ENCODE measurements around the gene TCP11L1.
"Not testable (repeated sequence)": the region's sequence is repeated elsewhere in the genome, so short reads cannot be mapped to it uniquely, and the experiment has no call there.

TCP11L1 gene

GRCh38 chr11:33039274-33040032 is at the start of gene TCP11L1:
Gene TCP11L1 (plus strand): TSS chr11:33039572. CDS start chr11:33043774, 4,202 bp downstream.
- peak; percentile 87 for DNase-seq

GRCh38 chr11:32990481-32990880 is 48.9 kb upstream of the TCP11L1 start:
- DNase-seq: no peak

- no peak for DNase-seq
Observed at GRCh38 chr11:32991427-32991826, 47.9 kb upstream of the TCP11L1 start.

GRCh38 chr11:32991898-32992297 is 47.5 kb upstream of the TCP11L1 start:
- DNase-seq: no peak

- peak; percentile 32 for DNase-seq
Observed at GRCh38 chr11:33000181-33000580, 39.2 kb upstream of the TCP11L1 start.

- no peak for DNase-seq
Observed at GRCh38 chr11:33001281-33001680, 38.1 kb upstream of the TCP11L1 start.

- no peak for DNase-seq
Observed at GRCh38 chr11:33001751-33002542, 37.4 kb upstream of the TCP11L1 start.

- no peak for DNase-seq
Observed at GRCh38 chr11:33005175-33005574, 34.2 kb upstream of the TCP11L1 start.

- DNase-seq: no peak
Observed at GRCh38 chr11:33006010-33006409, 33.4 kb upstream of the TCP11L1 start.

GRCh38 chr11:33013755-33014154 is 25.6 kb upstream of the TCP11L1 start:
- DNase-seq: no peak

- peak; percentile 69 for DNase-seq
Observed at GRCh38 chr11:33015621-33016551, 23.5 kb upstream of the TCP11L1 start, which contains the start of gene DEPDC7. Gene DEPDC7 (plus strand): TSS chr11:33015878. CDS start chr11:33015956, 78 bp downstream.

GRCh38 chr11:33016654-33017053 is 22.7 kb upstream of the TCP11L1 start:
- DNase-seq: no peak

GRCh38 chr11:33017478-33017877 is 21.9 kb upstream of the TCP11L1 start:
- DNase-seq: no peak

- DNase-seq: no peak
Observed at GRCh38 chr11:33017965-33018364, 21.4 kb upstream of the TCP11L1 start.

GRCh38 chr11:33018840-33019239 is 20.5 kb upstream of the TCP11L1 start:
- no peak for DNase-seq

GRCh38 chr11:33021501-33021900 is 17.9 kb upstream of the TCP11L1 start:
- no peak for DNase-seq

- no peak for DNase-seq
Observed at GRCh38 chr11:33021937-33022336, 17.4 kb upstream of the TCP11L1 start.

- no peak for DNase-seq
Observed at GRCh38 chr11:33025339-33025722, 14.0 kb upstream of the TCP11L1 start.

GRCh38 chr11:33027233-33027632 is 12.1 kb upstream of the TCP11L1 start:
- DNase-seq: no peak

- DNase-seq: no peak
Observed at GRCh38 chr11:33027846-33028536, 11.4 kb upstream of the TCP11L1 start.

- no peak for DNase-seq
Observed at GRCh38 chr11:33028537-33028914, 10.8 kb upstream of the TCP11L1 start.

- not testable (repeated sequence) for DNase-seq
Observed at GRCh38 chr11:33029218-33029617, 10.2 kb upstream of the TCP11L1 start.
